ENCODE results near the gene AFG1L.
"Not testable (repeated sequence)": the region's sequence is repeated elsewhere in the genome, so short reads cannot be mapped to it uniquely, and the experiment has no call there.

AFG1L gene

GRCh38 chr6:108524528-108525248, 229.8 kb downstream of the AFG1L start:
- in situ Hi-C loops (cut with MboI; ENCODE audit: low sequenced_read_pairs): loop anchor here (5.0 to 25.0 kb wide), 3 partner anchors 412 to 863 kb away; partner anchors contain the start of gene CD164
- no peaks in the 10 kb centered on the region for H3K27me3 ChIP-seq (ENCODE audit: low read depth)
- no peak overlapping the region for H3K4me3 ChIP-seq
- no peak for DNase-seq (ENCODE audit: low spot score in 2 of 2)
- H3K4me1 ChIP-seq: no peaks in the 10 kb centered on the region
- H3K9me3 ChIP-seq: no peaks in the 10 kb centered on the region
- H3K36me3 ChIP-seq (replicated peaks): no peaks in the 10 kb centered on the region; the same call in none of the 2 replicates

- in situ Hi-C loops (cut with MboI; ENCODE audit: low sequenced_read_pairs): loop anchor here (5.0 to 25.0 kb wide), 3 partner anchors 414 to 861 kb away; partner anchors contain the start of gene CD164
- no peaks in the 10 kb centered on the region; the same call in 1 of the 2 replicates for H3K36me3 ChIP-seq (replicated peaks)
- no peak overlapping the region for H3K4me3 ChIP-seq
- DNase-seq (ENCODE audit: low spot score in 2 of 2): peak in 1 of 2 experiments; percentile 68
- H3K4me1 ChIP-seq: no peaks in the 10 kb centered on the region
- H3K27me3 ChIP-seq (ENCODE audit: low read depth): no peaks in the 10 kb centered on the region
- H3K9me3 ChIP-seq: no peaks in the 10 kb centered on the region
Observed at GRCh38 chr6:108526739-108527174, 231.9 kb downstream of the AFG1L start.

- DNase-seq (ENCODE audit: low spot score in 2 of 2): no peak
- Histone ChIP-seq H3K27me3 (ENCODE audit: low read depth) (no peaks in the 10 kb centered on the region), H3K4me3 (no peak overlapping the region), H3K9me3 (no peaks in the 10 kb centered on the region), H3K36me3 (replicated peaks) (no peaks in the 10 kb centered on the region; the same call in 1 of the 2 replicates), H3K4me1 (no peaks in the 10 kb centered on the region)
- in situ Hi-C loops (cut with MboI; ENCODE audit: low sequenced_read_pairs): loop anchor here (5.0 to 25.0 kb wide), 3 partner anchors 417 to 858 kb away; partner anchors contain the start of gene CD164
Observed at GRCh38 chr6:108528878-108529277, 234.0 kb downstream of the AFG1L start.

- Histone ChIP-seq H3K9me3 (no peaks in the 10 kb centered on the region), H3K4me1 (no peaks in the 10 kb centered on the region), H3K27me3 (ENCODE audit: low read depth) (no peaks in the 10 kb centered on the region), H3K4me3 (no peak overlapping the region), H3K36me3 (replicated peaks) (no peaks in the 10 kb centered on the region; the same call in 1 of the 2 replicates)
- no peak for DNase-seq (ENCODE audit: low spot score in 2 of 2)
- in situ Hi-C loops (cut with MboI; ENCODE audit: low sequenced_read_pairs): loop anchor here (25.0 kb wide), 1 partner anchor 856 kb away; the partner anchor contains the start of gene CD164
Observed at GRCh38 chr6:108531332-108531731, 236.5 kb downstream of the AFG1L start.

- no peak for DNase-seq (ENCODE audit: low spot score in 2 of 2)
- Histone ChIP-seq H3K27me3 (ENCODE audit: low read depth) (no peaks in the 10 kb centered on the region), H3K4me3 (no peak overlapping the region), H3K4me1 (no peaks in the 10 kb centered on the region), H3K36me3 (replicated peaks) (no peaks in the 10 kb centered on the region), H3K9me3 (peaks cover 5% of the 10 kb centered on the region)
- in situ Hi-C loops (cut with MboI; ENCODE audit: low sequenced_read_pairs): loop anchor here (25.0 kb wide), 1 partner anchor 852 kb away; the partner anchor contains the start of gene CD164
Observed at GRCh38 chr6:108535114-108535742, 240.4 kb downstream of the AFG1L start.

- not testable (repeated sequence) for H3K27me3 ChIP-seq (ENCODE audit: low read depth); H3K4me3 ChIP-seq; H3K4me1 ChIP-seq; H3K9me3 ChIP-seq; DNase-seq (ENCODE audit: low spot score in 2 of 2); H3K36me3 ChIP-seq (replicated peaks)
- in situ Hi-C loops (cut with MboI; ENCODE audit: low sequenced_read_pairs): loop anchor here (25.0 kb wide), 1 partner anchor 851 kb away; the partner anchor contains the start of gene CD164
Observed at GRCh38 chr6:108535920-108536535, 241.2 kb downstream of the AFG1L start.

GRCh38 chr6:108541843-108542759, 247.2 kb downstream of the AFG1L start:
- Histone ChIP-seq H3K9me3 (peaks cover 7% of the 10 kb centered on the region), H3K4me3 (no peak overlapping the region), H3K4me1 (no peaks in the 10 kb centered on the region), H3K27me3 (ENCODE audit: low read depth) (no peaks in the 10 kb centered on the region), H3K36me3 (replicated peaks) (no peaks in the 10 kb centered on the region)
- peak; percentile 79 to 84 for DNase-seq (ENCODE audit: low spot score in 2 of 2)
- in situ Hi-C loops (cut with MboI; ENCODE audit: low sequenced_read_pairs): loop anchor here (5.0 to 25.0 kb wide), 5 partner anchors 245 to 845 kb away; partner anchors contain the start of gene CD164

- Histone ChIP-seq H3K4me3 (no peak overlapping the region), H3K4me1 (no peaks in the 10 kb centered on the region), H3K36me3 (replicated peaks) (no peaks in the 10 kb centered on the region), H3K27me3 (ENCODE audit: low read depth) (no peaks in the 10 kb centered on the region), H3K9me3 (peaks cover 7% of the 10 kb centered on the region)
- in situ Hi-C loops (cut with MboI; ENCODE audit: low sequenced_read_pairs): loop anchor here (5.0 to 25.0 kb wide), 5 partner anchors 244 to 844 kb away; partner anchors contain the start of gene CD164
- no peak for DNase-seq (ENCODE audit: low spot score in 2 of 2)
Observed at GRCh38 chr6:108543175-108543940, 248.5 kb downstream of the AFG1L start.

GRCh38 chr6:108544606-108545005, 249.8 kb downstream of the AFG1L start:
- H3K4me1 ChIP-seq: no peaks in the 10 kb centered on the region
- no peak overlapping the region for H3K4me3 ChIP-seq
- in situ Hi-C loops (cut with MboI; ENCODE audit: low sequenced_read_pairs): loop anchor here (5.0 to 25.0 kb wide), 5 partner anchors 243 to 843 kb away; partner anchors contain the start of gene CD164
- peaks cover 4% of the 10 kb centered on the region for H3K9me3 ChIP-seq
- no peak for DNase-seq (ENCODE audit: low spot score in 2 of 2)
- H3K36me3 ChIP-seq (replicated peaks): no peaks in the 10 kb centered on the region
- no peaks in the 10 kb centered on the region for H3K27me3 ChIP-seq (ENCODE audit: low read depth)

GRCh38 chr6:108546079-108547049, 251.5 kb downstream of the AFG1L start:
- in situ Hi-C loops (cut with MboI; ENCODE audit: low sequenced_read_pairs): loop anchor here (25.0 kb wide), 1 partner anchor 841 kb away; the partner anchor contains the start of gene CD164
- no peak for DNase-seq (ENCODE audit: low spot score in 2 of 2)

GRCh38 chr6:108549241-108549640, 254.4 kb downstream of the AFG1L start:
- H3K9me3 ChIP-seq: no peaks in the 10 kb centered on the region
- no peaks in the 10 kb centered on the region for H3K27me3 ChIP-seq (ENCODE audit: low read depth)
- no peak for DNase-seq (ENCODE audit: low spot score in 2 of 2)
- no peak overlapping the region for H3K4me3 ChIP-seq
- no peaks in the 10 kb centered on the region for H3K4me1 ChIP-seq
- H3K36me3 ChIP-seq (replicated peaks): no peaks in the 10 kb centered on the region
- in situ Hi-C loops (cut with MboI; ENCODE audit: low sequenced_read_pairs): loop anchor here (25.0 kb wide), 1 partner anchor 838 kb away; the partner anchor contains the start of gene CD164

More at GRCh38 chr6:108546079-108547049, 251.5 kb downstream of the AFG1L start:
- H3K27me3 ChIP-seq (ENCODE audit: low read depth): no peaks in the 10 kb centered on the region
- no peaks in the 10 kb centered on the region for H3K9me3 ChIP-seq
- H3K4me3 ChIP-seq: no peak overlapping the region
- no peaks in the 10 kb centered on the region for H3K36me3 ChIP-seq (replicated peaks)
- H3K4me1 ChIP-seq: no peaks in the 10 kb centered on the region

Data from HAP-1 (cell line).